ENCODE results near the gene ARID1B.

DNA sequence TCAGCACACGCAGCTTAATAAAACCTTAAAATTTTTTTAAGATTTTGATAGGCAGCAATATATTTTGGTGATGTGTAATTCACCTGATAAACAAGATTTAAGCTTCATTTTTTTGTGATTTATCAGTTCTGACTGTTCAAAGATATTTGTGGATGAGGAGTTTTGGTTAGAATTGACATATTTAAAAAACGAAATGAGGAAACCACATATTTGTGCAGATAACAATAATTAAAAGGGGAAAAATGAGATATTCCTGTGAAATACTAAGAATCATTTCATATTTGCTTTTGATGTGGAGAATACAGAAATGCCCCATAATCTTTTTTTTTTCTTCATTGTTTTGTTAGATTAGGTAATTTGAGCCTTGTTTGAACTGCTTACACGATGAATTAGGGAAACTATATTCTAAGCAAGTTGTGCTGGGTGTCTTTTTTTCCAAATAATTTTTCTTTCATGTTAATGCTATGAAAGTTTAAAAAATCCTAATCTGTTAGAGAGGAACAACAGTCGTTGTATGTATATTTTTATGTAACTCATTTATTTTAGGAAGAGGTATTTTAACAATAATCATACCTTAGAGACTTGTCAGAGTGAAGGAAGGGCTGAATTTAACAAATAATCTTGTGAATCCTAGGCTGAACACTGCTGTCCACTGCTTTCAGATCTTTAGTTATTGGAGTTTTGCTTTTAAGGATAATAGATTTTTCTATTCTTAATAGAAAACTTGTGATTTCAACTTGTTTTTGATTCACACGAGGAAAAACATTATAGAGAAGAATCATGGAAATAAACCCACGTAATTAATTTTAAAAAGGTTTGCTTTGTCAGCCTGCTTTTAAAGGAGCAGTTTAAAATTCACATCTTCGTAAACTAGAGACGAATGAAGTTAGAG, 4.0 kb downstream of the ARID1B start:
- TF ChIP-seq, protein P1, sequence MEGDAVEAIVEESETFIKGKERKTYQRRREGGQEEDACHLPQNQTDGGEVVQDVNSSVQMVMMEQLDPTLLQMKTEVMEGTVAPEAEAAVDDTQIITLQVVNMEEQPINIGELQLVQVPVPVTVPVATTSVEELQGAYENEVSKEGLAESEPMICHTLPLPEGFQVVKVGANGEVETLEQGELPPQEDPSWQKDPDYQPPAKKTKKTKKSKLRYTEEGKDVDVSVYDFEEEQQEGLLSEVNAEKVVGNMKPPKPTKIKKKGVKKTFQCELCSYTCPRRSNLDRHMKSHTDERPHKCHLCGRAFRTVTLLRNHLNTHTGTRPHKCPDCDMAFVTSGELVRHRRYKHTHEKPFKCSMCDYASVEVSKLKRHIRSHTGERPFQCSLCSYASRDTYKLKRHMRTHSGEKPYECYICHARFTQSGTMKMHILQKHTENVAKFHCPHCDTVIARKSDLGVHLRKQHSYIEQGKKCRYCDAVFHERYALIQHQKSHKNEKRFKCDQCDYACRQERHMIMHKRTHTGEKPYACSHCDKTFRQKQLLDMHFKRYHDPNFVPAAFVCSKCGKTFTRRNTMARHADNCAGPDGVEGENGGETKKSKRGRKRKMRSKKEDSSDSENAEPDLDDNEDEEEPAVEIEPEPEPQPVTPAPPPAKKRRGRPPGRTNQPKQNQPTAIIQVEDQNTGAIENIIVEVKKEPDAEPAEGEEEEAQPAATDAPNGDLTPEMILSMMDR (IDR thresholded peaks at IDR 0.05) = no peak
- TF ChIP-seq POLR2A (IDR thresholded peaks at IDR 0.05) (no peak), POLR2AphosphoS5 (IDR thresholded peaks at IDR 0.05) (no peak)
